Ovary (tissue), 9 donors: ENCODE results near the gene TATDN2. TPM values are rescaled to one million over a fixed set of nuclear protein-coding genes. Genes with fewer than 3 reads are reported as not detected.

Experiments
- DNase-seq, 5 donors: peaks; one replicate each; pipeline ENCODE4 v3.0.0-alpha.2; 2019 to 2020
- H3K27ac ChIP-seq, 2 donors: fragments of 200-600 bp; one replicate each; pipeline versions ENCODE4 v1.5.1 to v1.8.0; 2019 to 2022
- H3K27me3 ChIP-seq: fragments of 200-600 bp; one replicate; pipeline ENCODE4 v1.8.0; 2022
- H3K36me3 ChIP-seq: fragments of 200-600 bp; sonication (generic); one replicate; pipeline ENCODE4 v1.5.1; 2019
- H3K4me1 ChIP-seq: one replicate; pipeline ENCODE4 v1.8.1; 2013; ENCODE audit warnings: mild to moderate bottlenecking, moderate library complexity; ENCODE audit not compliant: insufficient read depth
- H3K4me3 ChIP-seq: fragments of 200-600 bp; sonication (generic); one replicate; pipeline ENCODE4 v1.5.1; 2017
- H3K9me3 ChIP-seq, 2 donors: fragments of 200-600 bp in 1 of 2; sonication (generic) in 1 of 2; one replicate each; pipeline versions ENCODE4 v1.5.1 to v1.8.1; 2013 to 2019; ENCODE audit warnings: mild to moderate bottlenecking in 1 of 2, moderate library complexity in 1 of 2
- EP300 ChIP-seq: sonication (generic); formaldehyde crosslinking; IDR thresholded peaks from one replicate; pipeline ENCODE4 v1.6.1; 2017; ENCODE audit warnings: antibody characterized with exemption
- POLR2A ChIP-seq: fragments of 450-650 bp; IDR thresholded peaks from one replicate; pipeline ENCODE4 v1.6.1; 2017; ENCODE audit warnings: antibody characterized with exemption, mild to moderate bottlenecking, moderate library complexity
- WGBS, 3 donors: extraction: QIAGEN DNeasy Blood & Tissue Kit in 1 of 3; methylation state at CpG; one replicate each; pipeline versions ENCODE4 v1.1.5 to v1.1.7; 2013 to 2017; 5-methylcytosine and 5-hydroxymethylcytosine counted together
- intact Hi-C, 4 donors: fragments of 100-400 bp; cut with DNase I; formaldehyde crosslinking; loops; one replicate each; pipeline versions ENCODE4 v1.11.0 to v1.15.1; 2022 to 2023
- polyA plus RNA-seq, 2 donors: library from polyadenylated mRNA; stranded (reverse); fragments of 200-250 nt in 1 of 2; fragments of 350-450 nt in 1 of 2; fragmentation: Illumina TruSeq in 1 of 2; extraction: RNeasy Lipid Tissue Mini Kit (QIAGEN cat#74804) in 1 of 2; gene quantifications; one replicate each; pipeline ENCODE4 v1.2.3, GENCODE V29; 2013 to 2014
- total RNA-seq, 7 donors: library from RNA; depleted of rRNA in 2 of 7; stranded (reverse); fragments of >200 nt in 2 of 7; fragmentation: NEBNext Ultra II Directional in 3 of 7; extraction: Animal tissue kit (Norgen Biotek cat#: 25700) in 3 of 7; gene quantifications; one replicate each; pipeline versions ENCODE4 v1.1.0 to v1.2.4, GENCODE V29; 2016 to 2023
- TF ChIP-seq, protein P1 (sequence below), 3 donors: fragments of 450-650 bp in 2 of 3; fragments of 200-600 bp in 1 of 3; IDR thresholded peaks; one replicate each; pipeline versions ENCODE4 v1.5.1 to v1.8.0; 2016 to 2022; ENCODE audit warnings: antibody characterized with exemption in 3 of 3, mild to moderate bottlenecking in 1 of 3
- donor health status: DM: no; HTN: no; CAD: no; lungs with moderate emphysema.
- donor health status: DM: no; HTN: no; CAD: no.
- donor health status: Bipolar disorder and iron deficiency.
- donor health status: DM: yes; HTN: yes; CAD: no.
- donor health status: DM: no; HTN: no; CAD: no.
- donor health status: DM: yes; HTN: yes; CAD: no.

Gene TATDN2
- total and polyA plus RNA-seq, 9 donors: 17.3 to 46.4 (median 38.7) TPM

DNA sequence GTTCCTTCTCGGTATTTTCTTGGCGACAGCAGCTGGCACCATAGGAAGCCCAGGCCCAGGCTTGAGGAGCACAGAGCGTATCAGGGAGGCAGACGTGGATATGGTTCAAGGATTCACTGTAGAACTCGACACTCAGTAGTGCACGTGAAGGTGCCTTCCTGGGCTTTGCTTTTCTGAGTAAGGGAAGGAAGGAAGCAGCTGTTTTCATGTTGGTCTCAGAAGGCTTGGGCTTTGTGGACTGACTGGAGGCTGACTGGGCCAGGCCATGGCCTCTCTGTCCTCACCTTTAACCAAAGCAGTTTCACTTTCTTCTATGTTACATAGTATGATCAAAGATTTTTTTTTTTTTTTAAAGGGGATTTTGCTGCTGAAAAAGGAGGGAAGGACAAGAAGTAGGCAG is 51.4 kb downstream of the TATDN2 start:
- no peaks in the 10 kb centered on the region for H3K9me3 ChIP-seq
- H3K4me3 ChIP-seq: no peak overlapping the region
- 21 to 39% (median 24%) methylated on average over 6 of the region's 6 CpGs for WGBS, 3 donors
- H3K36me3 ChIP-seq: no peaks in the 10 kb centered on the region
- no peaks in the 10 kb centered on the region for H3K27me3 ChIP-seq
- intact Hi-C loops: no loop called here
- no peak for DNase-seq
- no peaks in the 10 kb centered on the region for H3K4me1 ChIP-seq
- no peak overlapping the region for H3K27ac ChIP-seq
- TF ChIP-seq, protein P1, sequence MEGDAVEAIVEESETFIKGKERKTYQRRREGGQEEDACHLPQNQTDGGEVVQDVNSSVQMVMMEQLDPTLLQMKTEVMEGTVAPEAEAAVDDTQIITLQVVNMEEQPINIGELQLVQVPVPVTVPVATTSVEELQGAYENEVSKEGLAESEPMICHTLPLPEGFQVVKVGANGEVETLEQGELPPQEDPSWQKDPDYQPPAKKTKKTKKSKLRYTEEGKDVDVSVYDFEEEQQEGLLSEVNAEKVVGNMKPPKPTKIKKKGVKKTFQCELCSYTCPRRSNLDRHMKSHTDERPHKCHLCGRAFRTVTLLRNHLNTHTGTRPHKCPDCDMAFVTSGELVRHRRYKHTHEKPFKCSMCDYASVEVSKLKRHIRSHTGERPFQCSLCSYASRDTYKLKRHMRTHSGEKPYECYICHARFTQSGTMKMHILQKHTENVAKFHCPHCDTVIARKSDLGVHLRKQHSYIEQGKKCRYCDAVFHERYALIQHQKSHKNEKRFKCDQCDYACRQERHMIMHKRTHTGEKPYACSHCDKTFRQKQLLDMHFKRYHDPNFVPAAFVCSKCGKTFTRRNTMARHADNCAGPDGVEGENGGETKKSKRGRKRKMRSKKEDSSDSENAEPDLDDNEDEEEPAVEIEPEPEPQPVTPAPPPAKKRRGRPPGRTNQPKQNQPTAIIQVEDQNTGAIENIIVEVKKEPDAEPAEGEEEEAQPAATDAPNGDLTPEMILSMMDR (IDR thresholded peaks at IDR 0.05): no peak
- TF ChIP-seq EP300 (no peak), POLR2A (no peak)

- H3K4me3 ChIP-seq: no peak overlapping the region
- H3K27ac ChIP-seq: no peak overlapping the region
- H3K27me3 ChIP-seq: no peaks in the 10 kb centered on the region
- DNase-seq: no peak
- no peaks in the 10 kb centered on the region for H3K36me3 ChIP-seq
- 79 to 82% (median 80%) methylated on average over 9 of the region's 9 CpGs for WGBS, 3 donors
- intact Hi-C loops: no loop called here
- H3K4me1 ChIP-seq: no peaks in the 10 kb centered on the region
- no peaks in the 10 kb centered on the region for H3K9me3 ChIP-seq
- no peak for TF ChIP-seq EP300
- no peak for TF ChIP-seq POLR2A
- TF ChIP-seq, protein P1 (IDR thresholded peaks at IDR 0.05): no peak
Measured at GRCh38 chr3:10300087-10300486, 51.8 kb downstream of the TATDN2 start.

- Histone ChIP-seq H3K9me3 (no peaks in the 10 kb centered on the region), H3K27me3 (no peaks in the 10 kb centered on the region), H3K36me3 (no peaks in the 10 kb centered on the region), H3K4me3 (no peak overlapping the region), H3K4me1 (no peaks in the 10 kb centered on the region), H3K27ac (no peak overlapping the region)
- TF ChIP-seq EP300: no peak
- no peak for DNase-seq
- intact Hi-C loops: no loop called here
- WGBS, 3 donors: 69 to 83% (median 73%) methylated on average over 9 of the region's 9 CpGs
Measured at GRCh38 chr3:10303105-10303504, 54.8 kb downstream of the TATDN2 start.

DNA sequence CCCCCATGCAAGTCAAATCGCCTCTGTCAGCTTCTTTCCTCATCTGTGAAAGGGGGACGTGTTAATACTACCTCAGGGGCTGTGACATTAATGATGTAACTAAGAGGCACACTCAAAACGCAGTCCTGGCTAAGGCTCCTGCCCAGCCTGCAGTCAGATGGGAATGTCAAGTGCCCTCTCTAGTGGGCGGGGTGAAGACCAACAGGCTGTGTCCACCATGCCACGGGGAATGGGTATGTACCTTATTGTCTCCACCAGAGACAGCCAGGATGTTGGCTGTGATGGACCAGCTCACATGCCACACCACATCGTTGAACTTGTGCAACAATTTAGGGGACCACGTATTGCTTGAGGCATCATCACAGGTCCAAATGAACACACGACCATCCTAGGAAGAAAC is 55.5 kb downstream of the TATDN2 start:
- H3K4me3 ChIP-seq: no peak overlapping the region
- TF ChIP-seq, protein P1 (IDR thresholded peaks at IDR 0.05): no peak
- TF ChIP-seq POLR2A (no peak), EP300 (no peak)
- H3K27me3 ChIP-seq: no peaks in the 10 kb centered on the region
- no peak for DNase-seq
- H3K27ac ChIP-seq: no peak overlapping the region
- no peaks in the 10 kb centered on the region for H3K36me3 ChIP-seq
- H3K4me1 ChIP-seq: no peaks in the 10 kb centered on the region
- H3K9me3 ChIP-seq: no peaks in the 10 kb centered on the region
- intact Hi-C loops: no loop called here
- WGBS, 3 donors: 72 to 77% (median 73%) methylated on average over 8 of the region's 8 CpGs

GRCh38 chr3:10304905-10305304 is 56.6 kb downstream of the TATDN2 start:
- intact Hi-C loops: no loop called here
- Histone ChIP-seq H3K27ac (no peak overlapping the region), H3K9me3 (no peaks in the 10 kb centered on the region), H3K27me3 (no peaks in the 10 kb centered on the region), H3K4me1 (no peaks in the 10 kb centered on the region), H3K4me3 (no peak overlapping the region), H3K36me3 (no peaks in the 10 kb centered on the region)
- DNase-seq: no peak
- TF ChIP-seq EP300 (no peak), POLR2A (no peak)
- TF ChIP-seq, protein P1 (IDR thresholded peaks at IDR 0.05): no peak
- 75 to 81% (median 79%) methylated on average over 8 of the region's 8 CpGs for WGBS, 3 donors
